SK-N-SH treated with all-trans-retinoic acid at 6 μM for 48 hours (cell line): Measurements from ENCODE around the gene GBX1.

Source experiments
- ATAC-seq: fragments of 200-7000 bp; cut with Tn5 transposase; 3 replicates; pipeline ENCODE4 v1.9.1; 2020; ENCODE audit warnings: mild to moderate bottlenecking, moderate library complexity
- BACH2 ChIP-seq: fragments of 250-450 bp; sonication (Bioruptor Pico); IDR thresholded peaks from 2 replicates; pipeline ENCODE4 v1.9.0; 2021; ENCODE audit warnings: mild to moderate bottlenecking, borderline replicate concordance
- CREB5 ChIP-seq: fragments of 250-450 bp; sonication (Bioruptor Pico); IDR thresholded peaks from 2 replicates; pipeline ENCODE4 v1.5.1; 2020; ENCODE audit warnings: low read depth, mild to moderate bottlenecking, moderate library complexity
- CSDC2 ChIP-seq: fragments of 250-450 bp; sonication (Bioruptor Pico); IDR thresholded peaks from 2 replicates; pipeline ENCODE4 v1.5.0; 2020; ENCODE audit warnings: mild to moderate bottlenecking, moderate library complexity
- CSRNP3 ChIP-seq: fragments of 250-450 bp; sonication (Bioruptor Pico); IDR thresholded peaks from 2 replicates; pipeline ENCODE4 v1.5.1; 2021; ENCODE audit warnings: mild to moderate bottlenecking, moderate library complexity
- ESRRG ChIP-seq: fragments of 250-450 bp; sonication (Bioruptor Pico); IDR thresholded peaks from 2 replicates; pipeline ENCODE4 v1.6.1; 2021; ENCODE audit warnings: mild to moderate bottlenecking
- GLIS3 ChIP-seq: fragments of 250-450 bp; sonication (Bioruptor Pico); IDR thresholded peaks from 2 replicates; pipeline ENCODE4 v1.5.0; 2020; ENCODE audit warnings: mild to moderate bottlenecking, moderate library complexity
- ISL1 ChIP-seq: fragments of 250-450 bp; sonication (Bioruptor Pico); IDR thresholded peaks from 2 replicates; pipeline ENCODE4 v2.1.2; 2022; ENCODE audit warnings: mild to moderate bottlenecking, moderate library complexity
- OSR1 ChIP-seq: fragments of 250-450 bp; sonication (Bioruptor Pico); IDR thresholded peaks from 2 replicates; pipeline ENCODE4 v1.8.0; 2022; ENCODE audit warnings: moderate library complexity, mild to moderate bottlenecking, inconsistent platforms
- PATZ1 ChIP-seq: fragments of 250-450 bp; sonication (Bioruptor Pico); IDR thresholded peaks from 2 replicates; pipeline ENCODE4 v1.8.0; 2020; ENCODE audit warnings: mild to moderate bottlenecking, moderate library complexity, borderline replicate concordance
- POU6F1 ChIP-seq: fragments of 250-450 bp; sonication (Bioruptor Pico); IDR thresholded peaks from 2 replicates; pipeline ENCODE4 v1.8.0; 2021; ENCODE audit warnings: low read depth, mild to moderate bottlenecking, moderate library complexity, borderline replicate concordance
- PPARA ChIP-seq: fragments of 250-450 bp; sonication (Bioruptor Pico); IDR thresholded peaks from 2 replicates; pipeline ENCODE4 v1.5.0; 2020; ENCODE audit warnings: mild to moderate bottlenecking, borderline replicate concordance
- RARB ChIP-seq: fragments of 250-450 bp; sonication (Bioruptor Pico); IDR thresholded peaks from 2 replicates; pipeline ENCODE4 v1.8.0; 2021; ENCODE audit warnings: mild to moderate bottlenecking, moderate library complexity
- SNAI2 ChIP-seq: fragments of 250-450 bp; sonication (Bioruptor Pico); IDR thresholded peaks from 2 replicates; pipeline ENCODE4 v1.5.0; 2020; ENCODE audit warnings: mild to moderate bottlenecking, moderate library complexity
- TCF4 ChIP-seq: fragments of 250-450 bp; sonication (Bioruptor Pico); IDR thresholded peaks from 2 replicates; pipeline ENCODE4 v1.8.0; 2021; ENCODE audit warnings: mild to moderate bottlenecking, moderate library complexity, borderline replicate concordance
- TOX ChIP-seq: fragments of 250-450 bp; sonication (Bioruptor Pico); IDR thresholded peaks from 2 replicates; pipeline ENCODE4 v1.8.0; 2021; ENCODE audit warnings: mild to moderate bottlenecking, moderate library complexity, borderline replicate concordance
- TSHZ2 ChIP-seq: fragments of 250-450 bp; sonication (Bioruptor Pico); IDR thresholded peaks from 2 replicates; pipeline ENCODE4 v1.5.0; 2020; ENCODE audit warnings: mild to moderate bottlenecking, moderate library complexity
- ZC3H10 ChIP-seq: fragments of 250-450 bp; sonication (Bioruptor Pico); IDR thresholded peaks from 2 replicates; pipeline ENCODE4 v1.5.1; 2021; ENCODE audit warnings: mild to moderate bottlenecking, moderate library complexity
- ZFP3 ChIP-seq: fragments of 250-450 bp; sonication (Bioruptor Pico); IDR thresholded peaks from 2 replicates; pipeline ENCODE4 v1.5.0; 2020; ENCODE audit warnings: mild to moderate bottlenecking, moderate library complexity
- ZFP30 ChIP-seq: fragments of 450-650 bp; formaldehyde crosslinking; IDR thresholded peaks from 2 replicates; pipeline ENCODE4 v1.5.0; 2022; ENCODE audit warnings: mild to moderate bottlenecking, moderate library complexity
- ZNF565 ChIP-seq: fragments of 450-650 bp; formaldehyde crosslinking; conservative IDR thresholded peaks from 2 replicates; pipeline ENCODE4 v1.5.0; 2020; ENCODE audit warnings: low read depth, mild to moderate bottlenecking, moderate library complexity
- ZNF70 ChIP-seq: fragments of 450-650 bp; formaldehyde crosslinking; IDR thresholded peaks from 2 replicates; pipeline ENCODE4 v1.5.0; 2020; ENCODE audit warnings: mild to moderate bottlenecking, moderate library complexity

Gene GBX1

GRCh38 chr7:151107882-151108281 lies 59.6 kb downstream of the GBX1 start:
- TF ChIP-seq TSHZ2 (CRISPR knock-in tag) (no peak), BACH2 (CRISPR knock-in tag) (no peak), ZNF70 (no peak), ZNF565 (no peak), PATZ1 (CRISPR knock-in tag) (no peak), ESRRG (CRISPR knock-in tag) (no peak), ZC3H10 (CRISPR knock-in tag) (no peak), GLIS3 (CRISPR knock-in tag) (no peak)
- no peak for ATAC-seq

- TF ChIP-seq ZNF70 (no peak), TOX (CRISPR knock-in tag) (no peak), PPARA (CRISPR knock-in tag) (no peak), POU6F1 (CRISPR knock-in tag) (no peak), BACH2 (CRISPR knock-in tag) (no peak), ZC3H10 (CRISPR knock-in tag) (no peak), ISL1 (no peak), GLIS3 (CRISPR knock-in tag) (no peak), TCF4 (CRISPR knock-in tag) (no peak), ZFP30 (CRISPR knock-in tag) (no peak), OSR1 (CRISPR knock-in tag) (no peak)
- ATAC-seq: peak; percentile 64
Observed at GRCh38 chr7:151104411-151105235, 62.9 kb downstream of the GBX1 start.

- TF ChIP-seq CREB5 (CRISPR knock-in tag) (no peak), SNAI2 (no peak), PPARA (CRISPR knock-in tag) (no peak), PATZ1 (CRISPR knock-in tag) (no peak), ZFP3 (no peak), ZNF70 (no peak), CSDC2 (CRISPR knock-in tag) (no peak), TCF4 (CRISPR knock-in tag) (no peak), CSRNP3 (CRISPR knock-in tag) (no peak), ZFP30 (CRISPR knock-in tag) (no peak), POU6F1 (CRISPR knock-in tag) (no peak), ESRRG (CRISPR knock-in tag) (no peak), ZC3H10 (CRISPR knock-in tag) (no peak), ISL1 (no peak), ZNF565 (no peak), RARB (CRISPR knock-in tag) (no peak), BACH2 (CRISPR knock-in tag) (no peak), OSR1 (CRISPR knock-in tag) (no peak)
- TF ChIP-seq, all 23 proteins: peak for 0
- ATAC-seq: no peak
Observed at GRCh38 chr7:151103973-151104372, 63.5 kb downstream of the GBX1 start.
